MM.1S (cell line): Measurements from ENCODE around the gene ALKBH5.

ENCODE experiments used
- DNase-seq: peaks from one replicate; pipeline ENCODE4 v3.0.0-alpha.2; 2015
- H2AFZ ChIP-seq: fragments of 300-600 bp; sonication (generic); 2 replicates; pipeline ENCODE4 v1.6.0; 2016; ENCODE audit warnings: antibody characterized with exemption, low read length
- H3F3A ChIP-seq: fragments of 300-600 bp; sonication (generic); 2 replicates; pipeline ENCODE4 v1.6.1; 2016; ENCODE audit warnings: mild to moderate bottlenecking, antibody characterized with exemption, low read length, moderate library complexity, mixed read lengths; ENCODE audit not compliant: insufficient read depth
- H3K27ac ChIP-seq: fragments of 300-600 bp; sonication (generic); 2 replicates; pipeline ENCODE4 v1.5.1; 2016; ENCODE audit warnings: mild to moderate bottlenecking, low read length
- H3K27me3 ChIP-seq: fragments of 300-600 bp; sonication (generic); replicated peaks from 2 replicates; pipeline ENCODE4 v1.6.0; 2016; ENCODE audit warnings: low read length; ENCODE audit not compliant: insufficient read depth
- H3K36me3 ChIP-seq: fragments of 300-600 bp; sonication (generic); replicated peaks from 2 replicates; pipeline ENCODE4 v1.6.1; 2016; ENCODE audit warnings: mild to moderate bottlenecking, low read length, mixed read lengths; ENCODE audit not compliant: insufficient read depth
- H3K4me1 ChIP-seq: fragments of 300-600 bp; sonication (generic); 2 replicates; pipeline ENCODE4 v1.6.1; 2016; ENCODE audit warnings: low read length, mixed read lengths
- H3K4me2 ChIP-seq: fragments of 300-600 bp; sonication (generic); 2 replicates; pipeline ENCODE4 v1.6.0; 2016; ENCODE audit warnings: low read depth, low read length
- H3K4me3 ChIP-seq: fragments of 300-600 bp; sonication (generic); 2 replicates; pipeline ENCODE4 v1.5.1; 2016; ENCODE audit warnings: low read length, mixed read lengths
- H3K79me2 ChIP-seq: fragments of 300-600 bp; sonication (generic); 2 replicates; pipeline ENCODE4 v1.6.1; 2016; ENCODE audit warnings: mixed run types, low read length, mixed read lengths
- H3K9ac ChIP-seq: fragments of 300-600 bp; sonication (generic); 2 replicates; pipeline ENCODE4 v1.6.1; 2016; ENCODE audit warnings: low read length, mixed read lengths
- H3K9me2 ChIP-seq: fragments of 300-600 bp; sonication (generic); replicated peaks from 2 replicates; pipeline ENCODE4 v1.6.1; 2016; ENCODE audit warnings: mild to moderate bottlenecking, low read length, mixed read lengths; ENCODE audit not compliant: insufficient read depth
- H3K9me3 ChIP-seq: fragments of 300-600 bp; sonication (generic); replicated peaks from 2 replicates; pipeline ENCODE4 v1.6.1; 2016; ENCODE audit warnings: mild to moderate bottlenecking, low read length, mixed read lengths; ENCODE audit not compliant: insufficient read depth
- H4K20me1 ChIP-seq: fragments of 300-600 bp; sonication (generic); 2 replicates; pipeline ENCODE4 v1.6.1; 2016; ENCODE audit warnings: mild to moderate bottlenecking, low read length, moderate library complexity, mixed read lengths; ENCODE audit not compliant: insufficient read depth
- EZH2 ChIP-seq: fragments of 300-600 bp; sonication (generic); optimal IDR thresholded peaks from 2 replicates; pipeline ENCODE3; 2017; ENCODE audit warnings: low read depth, mild to moderate bottlenecking, antibody characterized with exemption, low read length, mixed read lengths
- EZH2phosphoT487 ChIP-seq: fragments of 300-600 bp; sonication (generic); IDR thresholded peaks from 2 replicates; pipeline ENCODE4 v1.6.1; 2018; ENCODE audit warnings: antibody characterized with exemption, low read length
- TF ChIP-seq, protein P1 (sequence below): fragments of 300-600 bp; sonication (generic); IDR thresholded peaks from 2 replicates; pipeline ENCODE4 v1.5.1; 2016; ENCODE audit warnings: antibody characterized with exemption, low read length, mixed read lengths

The ALKBH5 gene

DNA sequence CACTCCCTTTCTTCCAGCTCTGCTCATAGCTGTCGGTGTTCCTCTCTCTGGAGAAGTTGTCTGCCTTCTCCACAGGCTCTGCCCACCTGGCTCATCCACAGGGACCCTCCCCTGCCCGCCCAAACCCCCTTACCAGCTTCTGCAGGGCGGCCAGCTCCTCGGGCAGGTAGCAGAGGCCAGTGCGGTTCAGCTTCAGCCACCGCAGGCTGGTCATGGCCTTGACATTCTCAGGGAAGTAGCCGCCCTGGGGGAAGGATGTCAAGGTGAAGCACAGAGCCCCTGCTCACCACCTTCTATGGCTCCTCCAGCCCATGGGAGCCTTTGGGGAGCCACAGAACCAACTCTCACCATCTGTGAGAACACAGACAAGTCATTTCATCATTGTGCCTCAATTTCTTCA, 73.1 kb downstream of the ALKBH5 start:
- Histone ChIP-seq H3K9ac (no peak overlapping the region), H3K27me3 (no peaks in the 10 kb centered on the region), H3K4me3 (peak overlapping the region; percentile 83), H4K20me1 (peaks cover 16% of the 10 kb centered on the region), H3K4me1 (peaks cover 20% of the 10 kb centered on the region), H3K9me3 (no peaks in the 10 kb centered on the region), H3K9me2 (no peaks in the 10 kb centered on the region), H3K36me3 (no peaks in the 10 kb centered on the region), H3F3A (peaks cover 27% of the 10 kb centered on the region), H3K4me2 (peak overlapping the region; percentile 99), H3K27ac (no peak overlapping the region), H2AFZ (no peak overlapping the region), H3K79me2 (peaks cover 36% of the 10 kb centered on the region)
- DNase-seq = no peak
- TF ChIP-seq EZH2 = no peak
- TF ChIP-seq, protein P1, sequence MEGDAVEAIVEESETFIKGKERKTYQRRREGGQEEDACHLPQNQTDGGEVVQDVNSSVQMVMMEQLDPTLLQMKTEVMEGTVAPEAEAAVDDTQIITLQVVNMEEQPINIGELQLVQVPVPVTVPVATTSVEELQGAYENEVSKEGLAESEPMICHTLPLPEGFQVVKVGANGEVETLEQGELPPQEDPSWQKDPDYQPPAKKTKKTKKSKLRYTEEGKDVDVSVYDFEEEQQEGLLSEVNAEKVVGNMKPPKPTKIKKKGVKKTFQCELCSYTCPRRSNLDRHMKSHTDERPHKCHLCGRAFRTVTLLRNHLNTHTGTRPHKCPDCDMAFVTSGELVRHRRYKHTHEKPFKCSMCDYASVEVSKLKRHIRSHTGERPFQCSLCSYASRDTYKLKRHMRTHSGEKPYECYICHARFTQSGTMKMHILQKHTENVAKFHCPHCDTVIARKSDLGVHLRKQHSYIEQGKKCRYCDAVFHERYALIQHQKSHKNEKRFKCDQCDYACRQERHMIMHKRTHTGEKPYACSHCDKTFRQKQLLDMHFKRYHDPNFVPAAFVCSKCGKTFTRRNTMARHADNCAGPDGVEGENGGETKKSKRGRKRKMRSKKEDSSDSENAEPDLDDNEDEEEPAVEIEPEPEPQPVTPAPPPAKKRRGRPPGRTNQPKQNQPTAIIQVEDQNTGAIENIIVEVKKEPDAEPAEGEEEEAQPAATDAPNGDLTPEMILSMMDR = no peak
- no peak for TF ChIP-seq EZH2phosphoT487

DNA sequence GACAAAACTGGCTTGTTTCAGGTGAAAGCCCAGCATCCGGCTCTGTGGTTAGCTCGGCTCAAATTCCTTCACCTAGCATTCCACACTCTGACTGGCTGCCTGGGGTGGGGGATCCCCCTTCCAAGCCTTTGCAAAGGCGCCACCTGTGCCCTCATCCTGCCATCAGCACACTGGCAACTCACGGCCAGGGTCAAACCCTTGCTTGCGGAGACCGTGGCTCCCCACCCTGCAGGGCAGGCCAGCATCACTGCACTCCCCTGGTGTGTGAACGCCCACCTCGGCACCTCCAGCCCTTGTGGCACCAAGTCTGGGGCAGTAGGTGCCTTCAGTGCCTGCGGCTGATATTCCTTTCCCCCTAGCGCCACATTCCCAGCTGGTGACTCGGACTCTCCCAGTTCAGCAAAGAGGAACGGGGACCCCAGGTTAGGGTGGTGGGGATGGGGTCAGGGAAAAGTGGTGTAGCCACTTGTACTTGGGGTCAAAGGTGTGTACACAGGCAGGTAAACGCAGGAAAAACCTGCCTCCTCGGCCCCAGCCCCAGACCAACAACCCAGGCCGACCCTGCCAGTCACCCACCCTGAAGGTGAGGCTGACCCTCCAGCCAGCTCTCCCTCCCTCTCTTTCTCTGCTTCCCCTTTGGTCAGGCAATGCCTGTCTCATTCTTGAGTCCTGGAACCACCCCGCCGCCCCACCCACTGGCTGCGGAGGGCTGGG, 73.8 kb downstream of the ALKBH5 start:
- Histone ChIP-seq H3K79me2 (peaks cover 42% of the 10 kb centered on the region), H3K27ac (peak overlapping the region; percentile 75), H4K20me1 (peaks cover 16% of the 10 kb centered on the region), H3K4me2 (peak overlapping the region; percentile 99), H3K9me3 (no peaks in the 10 kb centered on the region), H3K36me3 (no peaks in the 10 kb centered on the region), H3K27me3 (no peaks in the 10 kb centered on the region), H3K4me3 (peak overlapping the region; percentile 83), H3F3A (peaks cover 29% of the 10 kb centered on the region), H2AFZ (peak overlapping the region; percentile 86), H3K9ac (peak overlapping the region; percentile 88; the same call in 1 of the 2 replicates), H3K9me2 (no peaks in the 10 kb centered on the region), H3K4me1 (peaks cover 23% of the 10 kb centered on the region)
- DNase-seq = peak; percentile 72
- TF ChIP-seq, protein P1 = no peak
- no peak for TF ChIP-seq EZH2phosphoT487
- TF ChIP-seq EZH2 = no peak

DNA sequence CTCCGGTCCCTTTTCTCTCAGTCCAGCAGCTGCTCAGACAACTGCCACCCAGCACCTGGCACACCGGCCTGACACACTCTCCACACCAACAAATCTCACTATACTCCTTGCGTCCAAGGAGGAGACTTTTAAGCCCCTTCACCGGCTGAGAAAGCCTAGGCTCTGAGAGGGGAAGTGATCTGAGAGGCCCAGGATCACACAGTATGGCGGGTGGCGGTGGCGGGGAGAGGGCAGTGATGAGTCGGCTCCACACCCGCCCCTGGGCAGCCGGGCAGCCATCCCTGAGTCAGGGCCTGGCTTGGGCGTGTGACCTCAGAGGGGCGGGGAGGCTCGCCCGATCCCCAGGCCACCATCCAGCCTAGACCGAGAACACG, 74.3 kb downstream of the ALKBH5 start:
- peaks cover 47% of the 10 kb centered on the region for H3K79me2 ChIP-seq
- peaks cover 16% of the 10 kb centered on the region for H4K20me1 ChIP-seq
- peak overlapping the region; percentile 86 for H2AFZ ChIP-seq
- H3K4me2 ChIP-seq = peak overlapping the region; percentile 99
- TF ChIP-seq EZH2phosphoT487 (no peak), EZH2 (no peak)
- TF ChIP-seq, protein P1 = no peak; the same call in 1 of the 2 replicates
- H3F3A ChIP-seq = peaks cover 29% of the 10 kb centered on the region
- peak overlapping the region; percentile 83 for H3K4me3 ChIP-seq
- H3K36me3 ChIP-seq = no peaks in the 10 kb centered on the region
- H3K9me3 ChIP-seq = no peaks in the 10 kb centered on the region
- H3K27me3 ChIP-seq = no peaks in the 10 kb centered on the region
- H3K9ac ChIP-seq = peak overlapping the region; percentile 88
- peak; percentile 56 for DNase-seq
- no peaks in the 10 kb centered on the region for H3K9me2 ChIP-seq
- peak overlapping the region; percentile 75 for H3K27ac ChIP-seq
- H3K4me1 ChIP-seq = peaks cover 23% of the 10 kb centered on the region
